Smooth muscle cell (in vitro differentiated cells): Measurements from ENCODE around the gene GSTM1. TPM values are rescaled to one million over a fixed set of nuclear protein-coding genes. Genes with fewer than 3 reads are reported as not detected.
"Not testable (repeated sequence)": the region's sequence is repeated elsewhere in the genome, so short reads cannot be mapped to it uniquely, and the experiment has no call there.

Experiments
- DNase-seq: peaks from one replicate; lab custom pipeline; 2025; ENCODE audit not compliant: unreplicated experiment; lab: John Stamatoyannopoulos, UW
- H2AFZ ChIP-seq: fragments of 200-600 bp; sonication (generic); 2 replicates; pipeline ENCODE4 v1.6.0; 2016; ENCODE audit warnings: antibody characterized with exemption, low read depth, mild to moderate bottlenecking
- H3F3A ChIP-seq: fragments of 200-600 bp; sonication (generic); 2 replicates; pipeline ENCODE4 v1.6.0; 2017; ENCODE audit warnings: antibody characterized with exemption, low read depth
- H3K27ac ChIP-seq: fragments of 200-600 bp; sonication (generic); 2 replicates; pipeline ENCODE4 v1.5.1; 2016; ENCODE audit warnings: low read depth, mild to moderate bottlenecking
- H3K27me3 ChIP-seq: fragments of 200-600 bp; sonication (generic); 2 replicates; pipeline ENCODE4 v1.6.1; 2016; ENCODE audit warnings: low read depth, mild to moderate bottlenecking
- H3K36me3 ChIP-seq: fragments of 200-600 bp; sonication (generic); 2 replicates; pipeline ENCODE4 v1.5.1; 2016; ENCODE audit warnings: low read depth
- H3K4me1 ChIP-seq: fragments of 200-600 bp; sonication (generic); 2 replicates; pipeline ENCODE4 v1.5.1; 2016; ENCODE audit warnings: low read depth
- H3K4me2 ChIP-seq: fragments of 200-600 bp; sonication (generic); 2 replicates; pipeline ENCODE4 v1.6.0; 2016; ENCODE audit warnings: mild to moderate bottlenecking
- H3K4me3 ChIP-seq: fragments of 200-600 bp; sonication (generic); 2 replicates; pipeline ENCODE4 v1.5.1; 2016; ENCODE audit warnings: mild to moderate bottlenecking
- H3K79me2 ChIP-seq: fragments of 200-600 bp; sonication (generic); 2 replicates; pipeline ENCODE4 v1.6.0; 2016; ENCODE audit warnings: low read depth, mild to moderate bottlenecking
- H3K9ac ChIP-seq: fragments of 200-600 bp; sonication (generic); 2 replicates; pipeline ENCODE4 v1.6.0; 2016; ENCODE audit warnings: low read depth
- H3K9me3 ChIP-seq: fragments of 200-600 bp; sonication (generic); replicated peaks from 2 replicates; pipeline ENCODE4 v1.5.1; 2016; ENCODE audit warnings: low read depth
- H4K20me1 ChIP-seq: fragments of 200-600 bp; sonication (generic); 2 replicates; pipeline ENCODE4 v1.6.0; 2016; ENCODE audit warnings: low read depth
- WGBS: methylation state at CpG from one replicate; pipeline ENCODE4 v1.1.7; 2016; ENCODE audit warnings: low lambda C conversion rate; 5-methylcytosine and 5-hydroxymethylcytosine counted together
- polyA plus RNA-seq: library from polyadenylated mRNA; unstranded; fragments of >200 nt; fragmentation: Nextera tagmentation; extraction: Ambion mirVana; gene quantifications from 2 replicates; pipeline ENCODE4 v1.2.1, GENCODE V29; 2016
- total RNA-seq: library from RNA; depleted of rRNA; stranded (reverse); fragments of >200 nt; gene quantifications from 2 replicates; pipeline ENCODE4 v1.2.3, GENCODE V29; 2014
- TF ChIP-seq, protein P1 (sequence below): fragments of 200-600 bp; sonication (generic); IDR thresholded peaks from 2 replicates; pipeline ENCODE4 v1.5.1; 2017; ENCODE audit warnings: borderline replicate concordance, mild to moderate bottlenecking, antibody characterized with exemption; ENCODE audit not compliant: insufficient read depth, poor library complexity, severe bottlenecking

The GSTM1 gene
- total and polyA plus RNA-seq, 2 experiments from 2014 or later: 20.9 to 31.4 TPM

DNA sequence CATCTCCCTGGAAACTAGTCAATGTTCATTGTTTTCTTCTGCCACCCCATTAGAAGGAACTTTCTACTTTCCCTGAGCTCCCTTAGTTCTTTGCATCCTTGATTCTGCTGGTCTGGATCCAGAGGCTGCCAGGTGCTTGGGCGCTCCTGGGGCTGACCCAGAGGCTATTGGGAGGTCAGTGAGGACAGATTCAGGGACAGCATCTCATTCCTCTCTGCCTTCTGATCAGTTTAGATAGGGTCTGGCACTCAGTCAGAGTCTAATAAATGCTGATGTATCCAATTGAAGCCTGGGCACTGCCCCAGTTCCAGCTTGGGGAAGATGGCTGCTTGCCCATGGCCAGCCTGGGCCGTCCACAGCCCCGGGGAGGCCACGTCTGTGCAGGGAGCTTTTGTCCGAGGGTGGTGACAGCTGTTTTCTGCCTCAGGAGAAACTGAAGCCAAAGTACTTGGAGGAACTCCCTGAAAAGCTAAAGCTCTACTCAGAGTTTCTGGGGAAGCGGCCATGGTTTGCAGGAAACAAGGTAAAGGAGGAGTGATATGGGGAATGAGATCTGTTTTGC, 2.3 kb downstream of the GSTM1 start:
- no peak overlapping the region for H2AFZ ChIP-seq
- H3F3A ChIP-seq: no peaks in the 10 kb centered on the region
- WGBS: 98% methylated on average over 6 of the region's 6 CpGs
- no peaks in the 10 kb centered on the region for H3K79me2 ChIP-seq
- no peaks in the 10 kb centered on the region for H3K36me3 ChIP-seq
- no peaks in the 10 kb centered on the region for H3K9me3 ChIP-seq
- no peak overlapping the region for H3K4me3 ChIP-seq
- no peak overlapping the region for H3K27ac ChIP-seq
- H3K4me2 ChIP-seq: no peak overlapping the region
- no peak for DNase-seq
- no peaks in the 10 kb centered on the region for H3K27me3 ChIP-seq
- no peaks in the 10 kb centered on the region for H3K4me1 ChIP-seq
- H3K9ac ChIP-seq: no peak overlapping the region
- TF ChIP-seq, protein P1, sequence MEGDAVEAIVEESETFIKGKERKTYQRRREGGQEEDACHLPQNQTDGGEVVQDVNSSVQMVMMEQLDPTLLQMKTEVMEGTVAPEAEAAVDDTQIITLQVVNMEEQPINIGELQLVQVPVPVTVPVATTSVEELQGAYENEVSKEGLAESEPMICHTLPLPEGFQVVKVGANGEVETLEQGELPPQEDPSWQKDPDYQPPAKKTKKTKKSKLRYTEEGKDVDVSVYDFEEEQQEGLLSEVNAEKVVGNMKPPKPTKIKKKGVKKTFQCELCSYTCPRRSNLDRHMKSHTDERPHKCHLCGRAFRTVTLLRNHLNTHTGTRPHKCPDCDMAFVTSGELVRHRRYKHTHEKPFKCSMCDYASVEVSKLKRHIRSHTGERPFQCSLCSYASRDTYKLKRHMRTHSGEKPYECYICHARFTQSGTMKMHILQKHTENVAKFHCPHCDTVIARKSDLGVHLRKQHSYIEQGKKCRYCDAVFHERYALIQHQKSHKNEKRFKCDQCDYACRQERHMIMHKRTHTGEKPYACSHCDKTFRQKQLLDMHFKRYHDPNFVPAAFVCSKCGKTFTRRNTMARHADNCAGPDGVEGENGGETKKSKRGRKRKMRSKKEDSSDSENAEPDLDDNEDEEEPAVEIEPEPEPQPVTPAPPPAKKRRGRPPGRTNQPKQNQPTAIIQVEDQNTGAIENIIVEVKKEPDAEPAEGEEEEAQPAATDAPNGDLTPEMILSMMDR: no peak
- H4K20me1 ChIP-seq: no peaks in the 10 kb centered on the region

- Histone ChIP-seq H3K9me3 (no peaks in the 10 kb centered on the region), H3K27me3 (no peaks in the 10 kb centered on the region), H3K79me2 (no peaks in the 10 kb centered on the region), H4K20me1 (no peaks in the 10 kb centered on the region), H3K36me3 (no peaks in the 10 kb centered on the region), H3F3A (no peaks in the 10 kb centered on the region), H3K27ac (no peak overlapping the region), H3K4me1 (no peaks in the 10 kb centered on the region), H2AFZ (no peak overlapping the region), H3K9ac (no peak overlapping the region), H3K4me3 (no peak overlapping the region), H3K4me2 (no peak overlapping the region)
- DNase-seq: no peak
- 86% methylated on average over 6 of the region's 6 CpGs for WGBS
- TF ChIP-seq, protein P1: no peak
Observed at GRCh38 chr1:109691759-109692158, 4.1 kb downstream of the GSTM1 start.

GRCh38 chr1:109694400-109694799, 6.8 kb downstream of the GSTM1 start:
- H3K9me3 ChIP-seq, H3K4me1 ChIP-seq, H3K27me3 ChIP-seq, H3K4me3 ChIP-seq, H3K36me3 ChIP-seq, H4K20me1 ChIP-seq, H3K4me2 ChIP-seq, H3K79me2 ChIP-seq, DNase-seq, H3K9ac ChIP-seq, H3F3A ChIP-seq, H2AFZ ChIP-seq, H3K27ac ChIP-seq: not testable (repeated sequence)
- WGBS: 92% methylated on average over 5 of the region's 5 CpGs

DNA sequence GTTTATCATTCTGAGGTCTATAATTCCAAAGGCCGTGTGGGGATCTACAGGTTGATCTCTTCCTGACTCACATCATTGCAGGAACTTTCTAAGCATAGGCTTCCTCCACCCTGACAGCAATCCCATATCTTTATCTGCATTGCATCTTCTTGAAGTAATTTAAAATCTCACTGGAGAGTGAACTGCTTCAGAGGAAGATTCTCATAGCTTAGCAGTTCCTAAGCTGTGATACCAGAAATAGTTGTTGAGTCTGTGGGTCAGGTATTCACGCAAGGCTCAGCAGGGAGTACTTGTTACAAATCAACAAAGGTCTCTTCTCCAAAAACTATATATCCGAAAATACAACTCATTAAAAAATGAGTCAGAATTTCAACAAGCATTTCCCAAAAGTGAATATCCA, 7.5 kb downstream of the GSTM1 start:
- not testable (repeated sequence) for H3K36me3 ChIP-seq, DNase-seq, H3K27ac ChIP-seq, H3K79me2 ChIP-seq, H3F3A ChIP-seq, H2AFZ ChIP-seq, H4K20me1 ChIP-seq, H3K9ac ChIP-seq, H3K4me1 ChIP-seq, H3K27me3 ChIP-seq, H3K4me3 ChIP-seq, H3K4me2 ChIP-seq, H3K9me3 ChIP-seq
- 80% methylated on average over 3 of the region's 3 CpGs for WGBS

GRCh38 chr1:109697066-109697465, 9.4 kb downstream of the GSTM1 start:
- H3K9me3 ChIP-seq: no peaks in the 10 kb centered on the region
- H3K27ac ChIP-seq: no peak overlapping the region
- H3K4me3 ChIP-seq: no peak overlapping the region
- H3K27me3 ChIP-seq: no peaks in the 10 kb centered on the region
- TF ChIP-seq, protein P1: no peak
- H3K79me2 ChIP-seq: no peaks in the 10 kb centered on the region
- no peaks in the 10 kb centered on the region for H3F3A ChIP-seq
- H2AFZ ChIP-seq: no peak overlapping the region
- no peak overlapping the region for H3K9ac ChIP-seq
- WGBS: 88% methylated on average over 4 of the region's 4 CpGs
- no peak for DNase-seq
- no peak overlapping the region for H3K4me2 ChIP-seq
- no peaks in the 10 kb centered on the region for H4K20me1 ChIP-seq
- H3K4me1 ChIP-seq: no peaks in the 10 kb centered on the region
- H3K36me3 ChIP-seq: no peaks in the 10 kb centered on the region

GRCh38 chr1:109697861-109698260, 10.2 kb downstream of the GSTM1 start:
- not testable (repeated sequence) for H3K9me3 ChIP-seq, H4K20me1 ChIP-seq, H3K27ac ChIP-seq, H3K9ac ChIP-seq, H3K36me3 ChIP-seq, H3K4me3 ChIP-seq, H2AFZ ChIP-seq, H3K4me2 ChIP-seq, DNase-seq, H3K4me1 ChIP-seq, H3F3A ChIP-seq, H3K79me2 ChIP-seq, H3K27me3 ChIP-seq
- WGBS: 72% methylated on average over 4 of the region's 4 CpGs

GRCh38 chr1:109702940-109703339, 15.3 kb downstream of the GSTM1 start:
- not testable (repeated sequence) for DNase-seq, H3K9me3 ChIP-seq, H2AFZ ChIP-seq, H3K79me2 ChIP-seq, H4K20me1 ChIP-seq, H3K4me3 ChIP-seq, H3K9ac ChIP-seq, H3K27ac ChIP-seq, H3K4me2 ChIP-seq, H3K4me1 ChIP-seq, H3K27me3 ChIP-seq, H3K36me3 ChIP-seq, H3F3A ChIP-seq
- 97% methylated on average over 3 of the region's 3 CpGs for WGBS
